Measurements from ENCODE around the gene ROPN1. TPM values are rescaled to one million over a fixed set of nuclear protein-coding genes. Genes with fewer than 3 reads are reported as not detected.
A peak's percentile ranks its signal among the peaks of the same experiment; 100 is the strongest.

Gene ROPN1
- total RNA-seq, 1 donor from 2014 or later = not detected

- H4K20me1 ChIP-seq (ENCODE audit: low read depth) = peaks cover 21% of the 10 kb centered on the region
- no peaks in the 10 kb centered on the region for H3K36me3 ChIP-seq
- H3K9me3 Mint-ChIP-seq = no peaks in the 10 kb centered on the region
- peaks cover 6% of the 10 kb centered on the region for H3K27me3 Mint-ChIP-seq (ENCODE audit: insufficient read depth, low read depth)
- no peak for TF ChIP-seq CTCF (IDR thresholded peaks at IDR 0.05)
- TF ChIP-seq EZH2 (IDR thresholded peaks at IDR 0.05) = no peak
- no peak for TF ChIP-seq EZH2phosphoT487 (IDR thresholded peaks at IDR 0.05)
- H3K4me3 Mint-ChIP-seq = peak overlapping the region; percentile 89
- H3K4me3 ChIP-seq = no peak overlapping the region
- H3K36me3 Mint-ChIP-seq = peaks cover 3% of the 10 kb centered on the region
- peaks cover 18% of the 10 kb centered on the region for H3F3A ChIP-seq (ENCODE audit: low read depth)
- peaks cover 22% of the 10 kb centered on the region for H3K4me1 ChIP-seq
- H3K4me1 Mint-ChIP-seq = peaks cover 26% of the 10 kb centered on the region
- H3K27ac Mint-ChIP-seq = no peak overlapping the region
- H3K9me3 ChIP-seq (ENCODE audit: low read depth) = no peaks in the 10 kb centered on the region
- no peak overlapping the region for H3K4me2 ChIP-seq
- H3K27me3 ChIP-seq = peaks cover 46% of the 10 kb centered on the region
- H3K27ac ChIP-seq = no peak overlapping the region
- H3K9ac ChIP-seq = no peak overlapping the region
- no peak overlapping the region for H2AFZ ChIP-seq (replicated peaks)
- no peak for DNase-seq (ENCODE audit: low spot score)
- H3K79me2 ChIP-seq (ENCODE audit: low read depth) = peaks cover 15% of the 10 kb centered on the region
These were observed 43.7 kb upstream of the ROPN1 start for GRCh38 chr3:124035463-124036121.

- H2AFZ ChIP-seq (replicated peaks) = no peak overlapping the region
- H3K36me3 ChIP-seq = no peaks in the 10 kb centered on the region
- H3K79me2 ChIP-seq (ENCODE audit: low read depth) = peaks cover 13% of the 10 kb centered on the region
- H3K4me3 ChIP-seq = peak overlapping the region; percentile 90
- no peak overlapping the region for H3K27ac Mint-ChIP-seq
- peak overlapping the region; percentile 89 for H3K4me3 Mint-ChIP-seq
- peaks cover 26% of the 10 kb centered on the region for H3K4me1 Mint-ChIP-seq
- H3K36me3 Mint-ChIP-seq = peaks cover 3% of the 10 kb centered on the region
- H3K4me1 ChIP-seq = peaks cover 22% of the 10 kb centered on the region
- peaks cover 54% of the 10 kb centered on the region for H3K27me3 ChIP-seq
- no peaks in the 10 kb centered on the region for H3K9me3 ChIP-seq (ENCODE audit: low read depth)
- peaks cover 18% of the 10 kb centered on the region for H3F3A ChIP-seq (ENCODE audit: low read depth)
- peaks cover 14% of the 10 kb centered on the region for H4K20me1 ChIP-seq (ENCODE audit: low read depth)
- TF ChIP-seq EZH2 (IDR thresholded peaks at IDR 0.05) (no peak), CTCF (IDR thresholded peaks at IDR 0.05) (no peak), EZH2phosphoT487 (IDR thresholded peaks at IDR 0.05) (no peak)
- peaks cover 6% of the 10 kb centered on the region for H3K27me3 Mint-ChIP-seq (ENCODE audit: insufficient read depth, low read depth)
- H3K4me2 ChIP-seq = peak overlapping the region; percentile 93
- H3K27ac ChIP-seq = no peak overlapping the region
- H3K9ac ChIP-seq = no peak overlapping the region
- peak; percentile 7 for DNase-seq (ENCODE audit: low spot score)
- H3K9me3 Mint-ChIP-seq = no peaks in the 10 kb centered on the region
These were observed 42.9 kb upstream of the ROPN1 start for GRCh38 chr3:124034844-124035152.

DNA sequence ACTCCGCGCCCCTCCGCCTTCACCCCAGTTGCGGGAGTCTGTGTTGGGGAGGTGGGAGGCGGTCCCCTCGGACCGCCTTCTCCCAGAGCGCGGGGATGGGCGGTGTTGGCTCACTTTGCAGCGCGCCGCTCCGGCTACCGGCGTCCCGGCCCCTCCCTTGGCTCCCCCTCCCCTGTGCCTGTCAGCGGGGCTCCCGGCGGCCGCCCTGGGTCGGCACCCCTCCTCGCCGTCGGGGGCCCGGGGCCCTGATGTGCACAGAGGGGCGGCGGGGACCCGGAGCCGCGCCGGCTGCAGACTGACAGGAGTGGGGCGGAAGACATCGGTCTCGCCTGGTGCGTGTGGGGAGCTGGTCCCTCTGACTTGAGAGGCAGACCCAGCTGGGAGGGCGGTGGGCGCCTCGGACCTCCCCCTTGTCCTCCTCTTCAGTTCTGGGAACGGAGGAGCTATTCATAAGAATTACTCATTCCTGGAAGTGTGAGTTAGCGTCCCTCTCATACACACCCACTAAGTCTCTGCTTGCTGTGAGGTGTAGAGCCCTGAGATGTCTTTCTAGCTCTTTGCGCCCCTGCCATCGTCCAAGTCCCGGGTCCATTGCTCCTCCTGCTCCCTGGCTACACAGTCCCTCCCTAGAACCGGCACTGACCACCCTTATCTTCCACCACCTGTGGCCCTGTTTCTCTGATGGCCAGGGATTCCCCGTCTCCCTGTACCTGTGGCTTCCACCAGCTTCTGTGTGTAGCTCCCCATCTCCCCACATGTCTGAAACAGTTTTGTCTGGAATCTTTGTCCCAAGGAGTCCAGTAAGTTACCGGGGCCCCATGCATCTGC is 42.3 kb upstream of the ROPN1 start:
- Mint-ChIP-seq H3K9me3 (no peaks in the 10 kb centered on the region), H3K27me3 (ENCODE audit: insufficient read depth, low read depth) (peaks cover 6% of the 10 kb centered on the region), H3K4me3 (peak overlapping the region; percentile 89), H3K27ac (no peak overlapping the region), H3K36me3 (peaks cover 3% of the 10 kb centered on the region), H3K4me1 (peaks cover 26% of the 10 kb centered on the region)
- peak overlapping the region; percentile 93 for H3K4me2 ChIP-seq
- H3K36me3 ChIP-seq = no peaks in the 10 kb centered on the region
- H3K9me3 ChIP-seq (ENCODE audit: low read depth) = no peaks in the 10 kb centered on the region
- peak; percentile 54 for DNase-seq (ENCODE audit: low spot score)
- H3F3A ChIP-seq (ENCODE audit: low read depth) = peaks cover 18% of the 10 kb centered on the region
- peaks cover 13% of the 10 kb centered on the region for H3K79me2 ChIP-seq (ENCODE audit: low read depth)
- H3K9ac ChIP-seq = no peak overlapping the region
- H4K20me1 ChIP-seq (ENCODE audit: low read depth) = peaks cover 14% of the 10 kb centered on the region
- no peak for TF ChIP-seq EZH2 (IDR thresholded peaks at IDR 0.05)
- no peak for TF ChIP-seq CTCF (IDR thresholded peaks at IDR 0.05)
- TF ChIP-seq EZH2phosphoT487 (IDR thresholded peaks at IDR 0.05) = no peak
- H3K27ac ChIP-seq = no peak overlapping the region
- peak overlapping the region; percentile 100 for H2AFZ ChIP-seq (replicated peaks)
- H3K27me3 ChIP-seq = peaks cover 59% of the 10 kb centered on the region
- peaks cover 22% of the 10 kb centered on the region for H3K4me1 ChIP-seq
- H3K4me3 ChIP-seq = peak overlapping the region; percentile 90

Data from neural progenitor cell (in vitro differentiated cells).